GM19455 (cell line): ENCODE data around the gene TRIM2.

Experiments used
- ATAC-seq: cut with Tn5 transposase; IDR thresholded peaks from one replicate; pipeline ENCODE4 v1.9.1; 2021; ENCODE audit not compliant: unreplicated experiment

Gene TRIM2

DNA sequence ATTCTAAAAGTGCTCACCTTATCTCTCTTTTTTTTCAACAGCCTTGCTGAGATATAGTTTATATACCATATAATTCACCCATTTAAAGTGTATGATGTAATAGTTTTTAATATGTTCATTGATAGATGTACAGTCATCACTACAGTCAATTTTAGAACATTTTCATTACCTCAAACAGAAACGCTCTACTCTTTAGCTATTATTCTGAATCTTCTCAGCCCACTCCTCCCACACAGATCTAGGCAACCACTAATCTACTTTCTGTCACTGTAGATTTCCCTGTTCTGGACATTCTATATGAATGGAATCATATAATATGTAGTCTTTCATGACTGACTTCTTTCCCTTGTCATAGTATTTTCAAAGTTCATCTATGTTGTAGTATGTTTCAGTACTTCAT is 162.8 kb downstream of the TRIM2 start:
- no peak for ATAC-seq

DNA sequence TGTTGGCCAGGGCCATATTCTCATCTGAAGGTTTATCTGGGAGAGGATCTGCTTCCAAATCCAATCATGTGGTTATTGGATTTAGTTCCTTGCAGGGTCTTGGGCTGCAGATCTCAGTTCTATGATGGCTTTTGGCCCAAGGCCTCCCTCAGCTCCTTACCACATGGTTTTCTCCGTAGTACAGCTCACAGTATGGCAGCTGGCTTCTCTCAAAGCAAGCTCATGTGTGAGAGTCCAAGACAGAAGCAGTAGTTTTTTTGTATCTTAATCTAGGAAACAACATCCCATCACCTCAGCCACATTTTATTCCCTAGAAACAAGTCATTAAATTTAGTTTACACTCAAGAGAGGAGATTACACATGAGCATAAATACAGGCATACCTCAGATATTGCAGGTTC is 164.8 kb downstream of the TRIM2 start:
- ATAC-seq: no peak

DNA sequence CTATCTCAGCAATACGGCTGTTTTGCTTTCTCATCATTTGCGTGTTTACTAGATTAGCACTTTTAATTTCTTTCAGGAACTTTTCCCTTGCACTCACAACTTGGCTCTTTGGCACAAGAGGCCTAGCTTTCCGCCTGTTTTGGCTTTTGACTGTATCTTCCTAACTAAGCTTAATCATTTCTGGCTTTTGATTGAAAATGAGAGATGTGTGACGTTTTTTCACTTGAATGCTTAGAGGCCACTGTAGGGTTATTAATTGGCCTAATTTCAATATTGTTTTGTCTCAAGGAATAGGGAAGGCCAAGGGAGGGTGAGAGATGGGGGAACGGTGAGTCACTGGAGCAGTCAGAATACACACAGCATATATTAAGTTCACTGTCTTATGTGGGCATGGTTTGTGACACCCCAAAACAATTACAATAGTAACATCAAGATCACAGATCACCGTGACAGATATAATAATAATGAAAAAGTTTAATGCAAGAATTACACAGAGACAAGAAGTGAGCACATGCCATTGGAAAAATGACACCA is 167.5 kb downstream of the TRIM2 start:
- no peak for ATAC-seq

DNA sequence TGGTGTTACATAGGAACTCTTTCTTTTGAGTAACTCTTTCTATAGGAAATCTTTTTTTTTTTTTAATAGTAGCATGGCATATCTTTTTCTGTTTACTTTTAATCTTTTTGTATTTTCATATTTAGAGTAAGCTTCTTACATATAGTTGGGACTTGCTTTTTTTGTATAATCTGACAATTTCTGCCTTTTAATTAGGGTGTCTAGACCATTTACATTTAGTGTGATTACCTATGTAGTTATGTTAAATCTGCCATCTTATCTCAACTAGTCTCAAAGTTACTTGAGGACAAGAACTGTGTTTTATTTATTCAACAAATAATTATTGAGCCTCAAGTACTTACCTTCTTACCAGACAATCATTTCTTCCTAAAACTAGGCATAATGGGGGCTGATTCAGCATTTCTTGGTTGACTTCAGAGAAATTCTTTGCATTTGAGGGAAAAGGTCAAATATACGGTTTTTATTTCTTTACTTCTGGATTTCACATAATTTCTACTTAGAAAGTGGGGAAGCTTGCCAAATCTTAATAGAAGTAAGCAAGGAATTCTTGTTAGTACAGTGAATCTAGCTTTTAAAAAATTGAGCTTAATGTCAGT is 168.8 kb downstream of the TRIM2 start:
- ATAC-seq: no peak

DNA sequence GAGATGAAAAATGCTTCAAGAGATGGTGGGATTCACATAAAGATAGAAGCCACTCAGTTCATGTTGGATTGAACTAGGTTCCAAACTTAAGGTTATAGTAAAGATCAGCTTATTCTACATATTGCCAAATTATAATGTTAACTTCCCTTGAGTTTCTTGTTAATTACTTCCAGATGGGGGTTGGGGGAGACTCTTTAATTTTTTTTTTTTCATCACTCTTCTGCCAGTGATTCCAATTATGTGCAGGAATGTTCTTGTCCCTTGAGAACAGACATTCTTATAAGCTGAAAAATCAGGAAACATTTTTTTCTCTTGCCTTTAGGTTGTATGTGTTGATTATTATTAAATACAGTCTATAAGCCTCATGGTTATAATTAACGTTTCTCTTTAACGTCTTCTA is 170.2 kb downstream of the TRIM2 start:
- ATAC-seq: no peak

DNA sequence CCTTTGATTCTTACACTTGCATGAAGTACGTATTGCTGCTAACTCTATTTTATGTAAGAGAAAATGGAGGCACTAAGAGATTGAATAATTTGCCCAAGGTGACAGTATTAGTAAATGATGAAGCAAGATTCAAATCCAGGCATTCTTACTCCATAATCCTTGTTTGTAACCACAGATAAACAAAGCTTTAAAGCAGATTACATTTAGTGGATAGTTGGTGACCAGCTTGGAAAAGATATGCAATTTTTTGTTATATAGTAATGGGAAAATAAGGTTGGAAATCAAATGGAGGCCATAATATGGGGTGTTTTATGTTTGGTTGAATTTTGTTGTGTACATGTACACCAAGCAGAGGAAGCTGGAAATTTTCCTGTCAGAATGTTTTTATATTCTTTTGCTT is 171.1 kb downstream of the TRIM2 start:
- no peak for ATAC-seq

DNA sequence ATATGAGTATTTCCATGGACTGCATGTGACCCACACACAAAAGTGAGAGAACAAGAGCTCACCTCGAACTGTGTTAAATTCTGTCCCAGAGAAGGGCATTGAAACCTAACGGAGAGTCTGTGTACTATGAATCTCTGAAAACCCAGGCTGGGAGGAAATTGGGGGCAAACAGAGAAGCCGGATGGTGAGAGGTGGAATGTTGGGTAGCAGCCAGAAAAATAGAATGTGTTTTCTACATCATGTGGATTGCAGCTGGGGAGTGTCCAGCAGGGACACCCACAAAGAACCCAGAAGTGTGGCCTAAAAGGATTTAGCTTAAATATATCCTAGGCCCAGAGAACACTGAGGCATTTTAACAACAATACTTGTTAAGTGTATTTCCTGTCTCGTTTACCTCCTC is 178.9 kb downstream of the TRIM2 start:
- ATAC-seq: no peak

DNA sequence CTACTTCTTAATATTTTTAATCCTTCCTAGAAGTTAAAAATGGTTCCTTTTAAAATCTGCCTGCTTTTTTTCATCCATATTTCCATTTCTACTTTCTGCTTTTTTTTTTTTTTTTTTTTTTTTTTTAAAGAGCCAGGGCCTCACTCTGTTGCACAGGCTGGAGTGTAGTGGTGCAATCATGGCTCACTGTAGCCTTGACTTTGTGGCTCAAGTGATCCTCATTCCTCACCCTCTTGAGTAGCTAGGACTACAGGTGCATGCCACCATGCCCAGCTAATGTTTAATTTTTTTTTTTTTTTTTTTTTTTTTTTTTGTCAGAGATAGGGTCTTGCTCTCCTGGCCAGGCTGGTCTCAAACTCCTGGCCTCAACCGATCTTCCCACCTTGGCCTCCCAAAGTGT is 179.9 kb downstream of the TRIM2 start:
- no peak for ATAC-seq

DNA sequence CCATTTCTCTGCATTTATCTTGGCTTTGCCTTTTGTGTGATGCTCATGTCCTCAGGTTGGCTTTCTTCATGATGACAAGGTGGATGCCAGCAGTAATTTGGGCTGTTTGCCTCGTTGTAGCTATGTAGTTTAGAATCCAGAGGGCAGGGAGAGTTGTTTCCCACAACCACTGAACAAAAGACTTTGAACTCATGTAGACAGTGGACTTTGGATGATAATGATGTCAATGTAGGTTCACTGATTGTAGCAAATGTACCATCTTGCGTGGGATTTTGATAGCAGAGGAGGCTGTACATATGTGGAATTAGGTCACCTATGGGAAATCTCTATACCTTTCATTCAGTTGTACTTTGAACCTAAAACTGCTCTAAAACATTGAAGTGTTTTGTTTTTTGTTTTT is 181.5 kb downstream of the TRIM2 start:
- ATAC-seq: no peak

DNA sequence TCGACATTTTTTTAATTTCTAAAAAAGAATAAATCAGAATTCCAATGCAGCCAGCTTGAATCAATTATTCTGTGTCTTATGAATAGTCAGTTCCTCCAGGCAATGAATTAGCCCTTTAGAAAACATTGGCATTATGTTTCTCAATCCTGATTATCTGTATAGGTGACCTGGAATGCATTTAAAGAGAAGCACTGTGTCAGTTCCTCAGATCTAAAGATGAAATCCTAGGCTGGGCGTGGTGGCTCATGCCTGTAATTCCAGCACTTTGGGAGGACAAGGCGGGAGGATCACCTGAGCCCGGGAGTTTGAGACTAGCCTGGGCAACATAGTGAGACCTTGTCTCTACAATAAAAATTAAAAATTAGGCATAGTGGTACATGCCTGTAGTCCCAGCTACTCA is 183.7 kb downstream of the TRIM2 start:
- no peak for ATAC-seq
